ENCODE data around the gene UGT8.
"Not testable (repeated sequence)": the region's sequence is repeated elsewhere in the genome, so short reads cannot be mapped to it uniquely, and the experiment has no call there.

UGT8 gene

DNA sequence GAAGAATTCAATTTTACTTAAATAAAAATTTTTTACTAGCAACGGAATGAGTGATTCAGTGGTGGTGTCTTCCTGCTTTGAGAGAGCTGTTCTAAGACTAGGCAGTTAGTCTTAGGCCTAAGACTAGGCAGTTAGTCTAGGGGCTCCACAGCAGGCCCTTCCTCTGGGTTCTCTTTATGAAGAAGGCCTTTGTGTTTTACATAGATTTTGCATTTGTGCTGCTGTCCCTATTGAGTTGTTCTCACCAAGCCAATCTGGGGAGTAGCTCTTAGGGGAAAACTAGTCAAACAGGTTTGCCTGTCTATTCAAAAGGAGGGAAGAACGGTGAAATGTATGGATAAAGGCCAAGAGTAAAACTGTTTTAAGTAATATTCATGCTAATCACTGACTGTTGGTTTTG lies 7.6 kb downstream of the UGT8 start:
- no peak for DNase-seq

DNA sequence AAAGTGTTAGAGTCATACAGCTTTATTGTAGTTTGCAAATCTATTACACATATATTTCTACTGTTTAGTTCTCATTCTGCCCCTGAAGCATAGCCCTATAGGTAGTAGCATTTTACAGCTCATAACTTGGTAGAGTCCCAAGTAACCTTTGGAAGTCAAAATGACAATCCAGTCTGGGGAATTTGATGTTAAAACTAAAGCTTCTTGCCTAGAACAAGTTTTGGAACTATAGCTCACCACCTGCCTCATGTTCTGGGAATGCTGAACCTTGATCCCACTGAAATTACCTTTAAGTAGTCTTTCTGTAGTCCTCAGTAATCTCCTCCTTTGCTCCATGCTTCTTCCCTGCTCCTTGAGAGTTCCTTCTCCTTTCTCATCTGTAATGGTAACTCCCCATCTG lies 8.4 kb downstream of the UGT8 start:
- no peak for DNase-seq

DNA sequence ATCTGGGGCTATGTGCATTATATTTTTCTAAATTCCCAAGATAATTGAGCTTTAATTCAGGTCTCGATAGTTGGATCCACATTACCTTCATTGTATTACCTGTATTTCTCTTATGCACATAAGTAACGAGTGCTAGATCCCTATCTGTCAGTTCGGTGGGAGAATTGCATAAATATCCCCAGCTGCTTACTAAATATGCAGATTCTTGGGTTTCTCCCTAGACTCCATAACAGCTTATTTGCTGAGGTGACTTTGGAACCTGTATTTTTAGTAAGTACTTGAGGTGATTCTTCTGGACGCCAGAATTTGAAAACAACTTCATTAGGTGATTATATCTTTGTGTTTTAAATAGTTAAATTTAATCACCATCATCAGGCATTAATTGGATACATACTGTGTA lies 15.0 kb downstream of the UGT8 start:
- no peak for DNase-seq

DNA sequence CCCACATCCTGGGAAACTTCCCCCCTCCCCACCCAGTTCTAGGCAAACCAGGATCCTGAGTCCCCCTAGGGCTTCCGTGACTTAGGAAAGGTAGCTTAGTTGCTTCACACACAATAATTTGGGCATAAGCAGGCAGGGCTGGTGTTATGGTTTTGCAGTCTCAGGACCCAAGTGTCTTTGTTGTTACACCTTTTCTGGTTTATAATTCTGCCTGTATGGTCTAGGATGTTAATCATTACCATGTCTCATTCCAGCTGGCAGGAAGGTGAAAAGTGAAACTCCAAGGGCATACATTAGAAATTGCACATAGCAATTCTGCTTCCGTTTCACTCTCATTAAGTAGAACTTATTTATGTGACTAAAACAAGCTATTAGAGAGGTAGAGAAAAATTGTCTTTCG lies 16.8 kb downstream of the UGT8 start:
- DNase-seq = no peak

DNA sequence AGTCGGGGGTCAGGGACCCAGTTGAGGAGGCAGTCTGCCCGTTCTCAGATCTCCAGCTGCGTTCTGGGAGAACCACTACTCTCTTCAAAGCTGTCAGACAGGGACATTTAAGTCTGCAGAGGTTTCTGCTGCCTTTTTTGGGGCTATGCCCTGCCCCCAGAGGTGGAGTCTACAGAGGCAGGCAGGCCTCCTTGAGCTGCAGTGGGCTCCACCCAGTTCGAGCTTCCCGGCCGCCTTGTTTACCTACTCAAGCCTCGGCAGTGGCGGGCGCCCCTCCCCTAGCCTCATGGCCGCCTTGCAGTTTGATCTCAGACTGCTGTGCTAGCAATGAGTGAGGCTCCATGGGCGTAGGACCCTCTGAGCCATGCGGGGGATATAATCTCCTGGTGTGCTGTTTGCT lies 17.4 kb downstream of the UGT8 start:
- not testable (repeated sequence) for DNase-seq

DNA sequence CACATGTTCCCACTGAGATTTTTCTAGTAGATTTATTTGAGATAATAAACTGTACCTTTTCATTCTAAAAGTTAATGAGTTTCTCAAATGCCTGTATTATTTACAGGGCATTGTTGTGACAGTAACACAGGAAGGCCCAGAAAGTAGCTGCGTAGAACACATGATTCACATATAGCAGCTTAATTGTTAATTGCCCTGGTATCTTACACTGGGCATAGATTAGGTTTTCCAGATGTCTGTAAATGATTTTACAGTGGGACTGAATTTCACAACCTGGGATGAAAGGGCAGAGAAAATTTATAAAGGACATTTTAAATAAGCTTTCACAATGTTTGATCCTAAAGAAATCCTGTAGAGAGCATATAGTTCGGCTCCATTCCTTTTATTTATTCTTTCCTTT lies 27.6 kb downstream of the UGT8 start:
- DNase-seq = no peak

DNA sequence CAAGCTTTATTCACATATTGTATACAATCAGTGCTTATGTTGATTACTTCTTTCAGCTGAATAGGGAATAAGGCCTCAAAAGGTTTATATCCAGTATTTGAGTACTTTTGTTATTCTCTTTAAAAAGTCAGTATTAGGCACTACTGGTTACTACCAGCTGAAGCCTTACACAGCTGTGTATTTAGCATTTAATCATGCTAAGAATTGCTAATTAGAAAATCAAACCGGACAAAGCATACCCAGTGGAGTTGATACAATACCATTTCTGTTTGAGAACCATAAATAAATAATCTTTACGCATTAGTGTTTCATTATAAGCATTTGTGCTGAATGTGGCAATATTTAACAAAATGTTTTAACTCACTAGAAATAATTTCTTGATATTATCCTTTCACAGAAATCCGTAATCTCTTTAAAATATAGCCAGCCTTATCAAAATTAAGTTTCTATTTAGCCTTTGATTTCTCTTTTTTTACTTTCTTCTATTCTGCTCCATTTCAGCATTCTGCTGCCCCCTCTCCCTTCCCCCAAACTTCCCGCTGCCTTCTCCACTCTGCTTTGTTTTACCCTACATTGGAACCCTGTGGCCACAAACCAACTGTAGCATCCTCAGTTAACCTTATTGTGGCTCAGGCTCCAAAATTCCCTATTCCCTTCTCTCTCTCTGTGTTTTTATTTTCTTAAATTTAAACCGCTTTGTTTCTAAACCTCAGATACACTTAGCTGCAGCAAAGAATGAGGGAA lies 37.8 kb downstream of the UGT8 start:
- no peak for DNase-seq

DNA sequence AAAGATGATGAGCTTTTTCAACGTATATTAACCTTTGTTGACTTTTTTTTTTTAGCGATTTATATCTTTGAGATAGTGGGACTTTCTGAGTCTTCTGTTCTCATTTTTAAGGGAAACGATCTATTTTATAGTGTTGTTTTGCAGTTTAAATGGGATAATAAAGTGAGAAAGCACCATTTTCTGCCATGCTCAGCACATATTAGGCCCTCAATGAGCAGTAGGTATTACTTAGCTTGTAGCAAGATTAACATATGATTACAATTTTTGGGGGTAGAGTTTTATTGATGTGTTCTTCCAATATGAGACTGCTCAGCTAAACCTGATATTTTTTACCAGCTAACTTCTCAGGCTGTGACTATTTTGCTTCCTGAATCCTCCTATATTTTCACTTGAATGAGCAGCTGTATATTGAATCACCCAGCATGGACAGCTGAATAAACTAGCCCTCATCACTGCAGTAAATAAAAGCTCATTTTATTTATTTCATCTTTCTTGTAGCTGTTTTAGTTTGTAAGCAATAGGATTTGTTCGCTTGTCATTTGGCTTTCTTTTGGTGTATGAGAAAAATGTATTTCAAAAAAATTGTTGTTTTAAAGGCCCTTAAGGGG lies 43.7 kb downstream of the UGT8 start:
- DNase-seq = no peak

DNA sequence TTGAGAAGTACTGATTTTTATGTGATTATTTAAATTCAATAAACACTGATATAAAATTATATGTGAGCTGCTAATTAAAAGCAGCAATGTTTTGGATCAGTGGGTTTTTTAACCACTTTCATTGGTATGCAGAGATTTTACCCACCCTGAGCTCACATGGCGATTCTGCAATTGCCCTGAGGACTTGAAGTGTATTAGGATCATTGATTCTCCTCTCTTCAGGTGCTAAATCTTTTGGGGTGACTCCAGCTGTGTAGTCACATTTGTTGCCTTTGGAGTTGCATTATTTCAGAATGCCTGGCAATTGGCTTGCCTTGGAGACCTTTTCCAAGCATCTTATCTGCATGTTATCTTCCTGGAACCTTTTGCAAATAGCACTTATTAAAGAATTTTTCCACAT lies 51.3 kb downstream of the UGT8 start:
- no peak for DNase-seq

DNA sequence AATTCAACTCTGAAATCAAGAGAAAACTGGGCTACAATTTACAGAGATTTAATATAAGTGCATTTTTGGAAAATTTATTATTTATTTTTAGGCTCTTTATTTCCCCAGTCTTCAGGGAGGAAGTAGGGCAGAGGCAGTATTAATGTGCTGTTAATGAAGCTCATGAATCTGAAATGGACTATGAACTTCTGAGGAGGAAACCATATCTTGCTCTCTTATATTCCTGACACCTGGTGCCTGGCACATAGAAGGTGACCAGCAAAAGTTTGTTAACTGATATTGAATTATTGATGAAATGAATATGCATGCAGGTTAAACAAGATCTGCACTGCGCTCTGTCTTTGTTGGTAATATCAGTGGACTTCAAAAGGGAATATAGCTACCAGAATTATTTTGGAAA lies 55.1 kb downstream of the UGT8 start:
- no peak for DNase-seq

DNA sequence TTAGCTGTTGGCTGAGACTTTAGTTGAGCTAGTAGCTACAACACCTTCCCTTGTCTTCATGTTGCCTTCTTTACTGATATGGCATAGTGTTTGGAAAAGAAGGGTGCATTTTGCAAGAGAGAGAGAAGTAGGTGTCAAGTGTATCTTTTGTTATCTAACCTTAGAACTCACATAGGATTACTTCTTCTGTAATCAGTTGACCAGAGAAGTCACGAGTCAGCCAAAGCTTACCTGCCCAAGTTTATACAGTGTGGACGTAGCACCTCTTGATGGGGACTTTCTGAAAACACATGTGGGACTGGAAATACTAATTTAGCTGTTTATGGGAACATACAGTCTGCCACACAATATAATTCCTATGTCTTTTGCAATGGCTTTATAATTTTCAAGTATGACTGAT lies 56.0 kb downstream of the UGT8 start:
- no peak for DNase-seq

DNA sequence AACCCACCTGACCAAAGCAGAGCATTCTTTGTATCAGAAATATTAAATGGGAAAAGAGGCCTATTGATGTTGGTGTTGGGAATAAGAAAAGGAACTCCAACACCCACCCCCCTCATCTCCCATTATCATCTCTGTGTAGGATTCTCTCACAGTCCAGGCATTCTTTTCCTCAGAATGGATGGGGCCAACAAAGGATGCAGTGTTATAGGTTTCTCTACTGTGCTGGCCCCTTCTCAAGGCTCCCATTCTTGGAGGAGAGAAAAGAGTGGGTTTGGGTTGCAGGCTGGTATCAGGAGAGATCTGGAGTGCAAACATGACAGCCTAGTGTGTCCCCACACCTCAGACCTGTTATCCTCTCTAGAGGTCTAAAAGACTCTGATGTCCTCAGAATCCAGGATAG lies 59.6 kb downstream of the UGT8 start:
- no peak for DNase-seq

DNA sequence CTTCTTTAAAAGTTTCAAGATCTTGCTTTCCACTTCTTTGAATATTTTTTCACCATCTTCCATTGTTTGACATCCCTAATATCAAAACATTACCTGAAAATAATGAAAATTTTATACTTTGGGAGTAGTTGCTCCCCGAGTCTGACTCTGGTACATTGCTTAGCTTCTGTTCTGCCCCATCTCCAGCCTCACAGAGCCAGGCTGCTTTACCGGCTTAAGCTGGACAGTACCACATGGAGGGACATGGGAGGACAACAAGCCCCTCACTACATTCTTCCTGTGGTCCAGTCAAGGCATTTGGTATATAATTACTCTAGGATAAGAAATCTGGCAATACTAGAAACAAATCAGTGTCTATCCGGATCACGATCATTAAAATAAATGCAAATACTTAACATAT lies 60.2 kb downstream of the UGT8 start:
- DNase-seq = no peak

DNA sequence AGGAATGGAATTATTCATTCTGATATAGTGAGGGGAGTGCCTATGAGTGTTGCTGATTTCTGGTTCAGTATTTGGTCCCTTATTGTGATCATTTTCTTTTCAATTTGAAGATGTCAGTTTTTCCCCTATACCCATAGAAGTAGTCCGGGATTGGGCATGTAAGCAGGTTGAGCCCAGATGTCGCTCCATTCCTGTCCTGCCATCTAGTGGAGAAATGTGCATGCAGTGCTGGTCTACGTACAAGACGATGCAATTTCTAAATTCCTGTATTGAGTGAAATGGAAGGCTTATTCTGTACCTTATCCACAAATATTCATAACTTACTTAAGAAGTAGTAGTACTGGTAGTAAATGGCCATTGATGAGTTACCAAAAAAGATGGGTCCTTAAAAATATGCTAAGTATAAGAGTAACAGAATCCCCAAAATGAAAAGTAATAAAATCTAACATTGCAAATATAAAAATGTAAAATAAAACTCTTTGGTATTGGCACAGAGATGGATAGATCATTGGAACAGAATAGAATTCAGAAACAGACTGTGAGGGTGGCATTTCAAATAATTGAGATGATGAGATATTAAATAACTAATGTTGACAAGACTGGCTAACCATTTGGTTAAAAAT lies 60.9 kb downstream of the UGT8 start:
- no peak for DNase-seq

DNA sequence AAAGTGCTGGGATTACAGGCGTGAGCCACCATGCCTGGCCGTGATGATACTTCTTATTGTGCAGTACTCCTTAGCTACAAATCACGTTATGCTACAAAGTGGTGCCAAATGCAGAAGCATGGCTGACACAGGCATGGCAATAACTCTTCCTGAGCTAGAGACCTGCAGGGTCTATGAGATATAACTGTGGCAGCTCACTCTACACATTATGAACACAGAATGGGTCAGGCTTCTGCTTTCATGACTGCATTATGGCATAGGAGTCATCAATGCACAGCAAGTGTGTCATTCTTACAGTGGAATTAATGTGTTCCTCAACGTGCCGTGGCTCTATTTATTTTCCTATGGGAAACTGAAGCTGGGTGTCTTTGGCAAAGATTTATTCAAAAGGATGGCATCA lies 64.5 kb downstream of the UGT8 start:
- no peak for DNase-seq

DNA sequence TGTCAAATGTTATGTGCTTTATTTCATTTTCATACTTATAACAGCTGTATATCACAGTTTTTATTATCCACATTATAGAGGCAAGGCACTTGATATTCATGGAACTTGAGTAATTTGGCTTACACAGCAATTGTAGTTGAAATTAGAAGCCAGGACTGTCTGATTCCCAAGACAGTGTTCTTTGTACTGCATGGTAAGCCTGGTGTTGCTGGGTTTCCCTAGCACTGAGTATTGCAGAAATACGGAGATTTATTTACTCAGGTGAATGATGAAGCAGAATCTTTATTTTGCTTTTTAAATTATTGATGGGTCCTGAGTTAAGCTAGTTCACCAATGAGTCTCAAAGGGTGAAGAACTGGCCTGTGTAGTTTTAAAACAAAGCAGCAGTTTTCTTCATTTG lies 70.0 kb downstream of the UGT8 start:
- DNase-seq = no peak

DNA sequence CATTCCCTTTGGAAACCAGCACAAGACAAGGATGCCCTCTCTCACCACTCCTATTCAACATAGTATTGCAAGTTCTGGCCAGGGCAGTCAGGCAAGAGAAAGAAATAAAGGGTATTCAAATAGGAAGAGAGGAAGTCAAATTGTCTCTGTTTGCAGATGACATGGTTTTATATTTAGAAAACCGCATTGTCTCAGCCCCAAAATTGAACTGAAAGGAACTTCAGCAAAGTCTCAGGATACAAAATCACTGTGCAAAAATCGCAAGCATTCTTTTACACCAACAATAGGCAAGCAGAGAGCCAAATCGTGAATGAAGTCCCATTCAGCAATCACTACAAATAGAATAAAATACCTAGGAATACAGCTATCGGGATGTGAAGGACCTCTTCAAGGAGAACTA lies 72.1 kb downstream of the UGT8 start:
- not testable (repeated sequence) for DNase-seq

DNA sequence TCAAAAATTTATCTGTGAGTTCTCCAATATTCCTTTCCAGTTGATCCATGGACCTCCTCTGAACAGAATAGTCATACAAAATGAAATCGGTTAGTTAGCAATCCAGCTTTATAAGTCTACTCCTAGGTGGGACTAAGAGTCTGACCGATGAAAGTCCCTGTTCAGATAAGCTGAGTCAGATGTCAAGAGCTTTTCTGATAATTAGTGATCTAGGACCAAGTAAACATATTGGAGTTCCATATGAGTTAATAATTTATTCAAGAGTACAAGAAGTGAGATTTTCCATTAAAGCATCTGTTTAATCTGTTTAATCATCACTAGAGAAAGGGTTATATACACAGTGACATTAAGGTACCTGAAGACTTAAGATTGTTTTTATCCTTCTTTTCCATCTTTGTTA lies 74.7 kb downstream of the UGT8 start:
- DNase-seq = no peak

DNA sequence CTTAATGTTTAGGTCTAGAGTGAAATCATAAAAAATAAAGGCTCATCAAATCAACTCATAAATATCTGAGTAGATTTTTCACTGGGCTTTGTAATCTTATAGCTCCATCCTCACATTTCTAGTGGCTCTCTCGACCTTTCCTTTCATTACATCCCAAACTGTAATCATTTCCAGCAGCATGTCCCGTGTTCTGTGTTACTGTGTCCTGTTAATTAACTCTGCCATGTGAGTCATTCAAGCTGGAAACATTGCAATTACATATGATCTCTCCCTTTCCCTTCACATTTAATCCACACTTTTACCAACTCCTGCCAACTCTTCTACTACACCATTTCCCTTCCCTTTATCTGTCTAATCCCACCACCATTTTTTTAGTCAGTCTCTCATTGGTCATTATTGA lies 75.5 kb downstream of the UGT8 start:
- no peak for DNase-seq

DNA sequence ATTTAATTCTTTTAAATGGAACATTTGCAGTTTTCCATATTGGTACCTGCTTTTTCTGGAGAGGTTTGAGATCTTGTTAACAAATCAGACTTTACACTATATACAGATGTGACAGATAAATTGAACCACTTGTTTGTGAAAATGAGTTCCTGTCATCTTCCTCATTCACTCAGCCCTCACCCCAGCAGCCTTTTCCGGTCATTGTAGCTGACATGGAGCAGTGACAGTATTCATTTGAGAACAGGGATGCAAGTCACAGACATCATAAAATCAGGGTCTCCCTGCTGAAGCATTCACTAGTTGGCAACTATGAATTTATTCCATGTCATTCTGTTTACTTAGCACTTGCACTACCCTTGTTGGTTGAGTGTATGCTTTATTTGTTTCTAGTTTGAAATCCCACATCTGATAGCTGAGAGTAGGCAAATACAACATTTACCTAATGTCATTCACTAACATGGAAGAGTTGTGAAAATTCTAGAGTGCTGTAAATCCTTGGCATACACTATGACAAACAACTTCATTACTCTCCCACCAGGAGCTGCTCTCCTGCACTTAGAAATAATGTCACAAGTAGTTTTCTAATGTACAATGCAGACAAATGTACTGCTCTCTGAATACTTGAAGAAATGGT lies 78.9 kb downstream of the UGT8 start:
- DNase-seq = no peak

DNA sequence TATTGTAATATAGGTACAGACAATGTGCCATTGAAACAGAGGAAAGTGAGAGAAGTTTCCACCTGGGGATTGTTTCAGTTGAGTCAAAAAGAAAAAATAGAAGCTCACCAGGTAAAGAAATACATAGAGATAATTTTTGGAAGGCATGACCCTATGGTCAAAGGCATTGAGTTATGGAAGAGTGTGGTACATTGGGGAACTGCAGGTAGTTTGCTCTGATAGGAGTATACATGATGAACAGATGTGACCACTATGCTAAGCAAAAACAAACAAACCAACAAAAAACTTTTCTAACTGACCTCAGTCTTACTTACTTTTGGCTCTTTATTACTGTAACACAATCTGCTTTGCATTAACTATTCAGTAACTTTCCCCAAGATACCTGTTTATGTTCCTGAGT lies 85.9 kb downstream of the UGT8 start:
- no peak for DNase-seq

DNA sequence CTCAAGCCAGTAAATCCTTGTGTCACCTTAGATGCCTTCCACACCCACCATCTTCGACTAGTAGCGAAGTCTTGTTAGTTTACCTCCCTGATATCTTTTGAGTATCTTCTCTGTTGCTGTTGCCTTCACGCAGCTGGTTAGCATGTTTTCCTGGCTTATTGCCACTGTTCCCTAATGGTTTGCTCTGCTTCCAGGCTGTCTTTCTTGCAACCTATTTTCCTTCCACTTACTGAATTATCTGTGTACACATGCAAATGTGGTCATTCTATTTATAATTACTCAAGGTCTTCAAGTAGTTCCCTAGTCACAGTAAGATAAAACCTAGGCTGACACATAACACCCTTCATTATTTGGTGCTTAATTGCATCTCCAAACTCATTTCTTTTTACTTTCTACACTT lies 89.5 kb downstream of the UGT8 start:
- no peak for DNase-seq

DNA sequence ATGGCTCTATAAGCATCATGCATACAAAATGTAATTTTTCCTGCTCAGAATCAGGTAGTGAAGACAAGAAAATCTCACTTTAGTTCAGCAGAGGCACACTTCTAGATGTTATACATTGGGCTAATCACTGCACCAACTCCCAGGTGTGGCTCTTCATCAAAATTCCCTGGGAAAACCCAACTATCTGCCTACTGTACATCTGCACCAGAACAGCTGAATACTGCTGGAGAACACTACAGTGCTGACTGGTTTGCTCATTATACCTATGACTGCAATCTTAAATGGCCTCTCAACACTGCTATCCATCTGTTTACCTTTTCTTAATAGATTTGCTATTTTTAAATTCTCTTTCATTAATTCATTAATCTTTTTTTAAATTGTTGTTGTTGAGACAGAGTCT lies 92.0 kb downstream of the UGT8 start:
- DNase-seq = no peak

DNA sequence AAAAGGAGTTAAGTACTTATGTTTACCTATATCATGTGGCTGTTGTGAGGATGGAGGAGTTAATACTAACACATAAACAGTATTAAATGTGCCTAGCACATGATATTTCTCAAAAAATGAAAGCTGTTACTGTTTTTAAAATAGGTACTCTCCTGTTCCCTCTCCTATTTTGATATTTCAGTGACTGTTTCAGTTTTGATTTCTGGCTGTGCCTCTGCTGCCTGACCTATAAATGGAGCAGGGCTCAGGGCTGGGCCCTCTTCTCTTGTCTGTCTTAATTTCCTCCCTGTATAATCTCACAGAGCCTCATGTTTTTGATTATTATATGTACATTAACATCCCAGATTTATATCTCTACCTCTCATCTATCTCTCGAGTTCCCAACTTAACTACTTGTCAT lies 93.3 kb downstream of the UGT8 start:
- no peak for DNase-seq

Data from NCI-H187 treated with DMSO at 0.1 percent for 48 hours (cell line).